ENCODE measurements around the gene KIAA0513.

Gene KIAA0513

DNA sequence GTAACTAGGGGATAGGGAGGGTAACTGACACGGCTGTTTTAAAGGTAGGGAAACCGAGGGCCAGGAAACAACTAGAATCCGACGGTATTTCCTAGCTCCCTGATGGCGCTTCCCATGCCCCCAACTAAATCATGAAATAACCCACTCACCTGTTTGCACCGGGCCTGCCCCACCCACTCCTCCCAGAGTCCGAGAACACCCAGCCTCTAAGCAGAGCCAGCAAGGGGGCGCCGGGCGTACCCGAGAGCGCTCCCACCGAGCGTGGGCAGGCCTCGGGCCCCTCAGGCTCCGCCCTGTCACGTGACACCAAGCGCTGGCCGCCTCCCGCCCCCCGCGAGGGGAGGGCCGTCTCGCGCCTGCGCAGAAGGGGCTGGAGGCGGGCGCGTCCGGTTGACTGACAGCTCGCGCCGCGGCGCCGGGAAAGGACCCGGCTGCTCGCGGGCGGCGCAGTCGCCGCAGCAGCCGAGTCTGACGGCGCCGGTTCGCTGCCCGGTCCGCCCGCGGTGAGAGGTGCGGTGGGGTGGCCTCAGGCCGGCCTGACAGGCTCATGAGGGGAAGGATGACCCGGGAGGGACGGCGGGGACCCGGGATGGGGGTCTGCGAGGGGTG lies at the start of gene KIAA0513:
Gene KIAA0513, plus strand, starts transcription at position 447 of the 609 bp plus-strand sequence. CDS start 39,277 bp downstream, outside the sequence.
- peak; percentile 98 for DNase-seq (ENCODE audit: low spot score)

GRCh38 chr16:84979516-84979915 lies 48.1 kb upstream of the KIAA0513 start:
- TF ChIP-seq, protein P1, sequence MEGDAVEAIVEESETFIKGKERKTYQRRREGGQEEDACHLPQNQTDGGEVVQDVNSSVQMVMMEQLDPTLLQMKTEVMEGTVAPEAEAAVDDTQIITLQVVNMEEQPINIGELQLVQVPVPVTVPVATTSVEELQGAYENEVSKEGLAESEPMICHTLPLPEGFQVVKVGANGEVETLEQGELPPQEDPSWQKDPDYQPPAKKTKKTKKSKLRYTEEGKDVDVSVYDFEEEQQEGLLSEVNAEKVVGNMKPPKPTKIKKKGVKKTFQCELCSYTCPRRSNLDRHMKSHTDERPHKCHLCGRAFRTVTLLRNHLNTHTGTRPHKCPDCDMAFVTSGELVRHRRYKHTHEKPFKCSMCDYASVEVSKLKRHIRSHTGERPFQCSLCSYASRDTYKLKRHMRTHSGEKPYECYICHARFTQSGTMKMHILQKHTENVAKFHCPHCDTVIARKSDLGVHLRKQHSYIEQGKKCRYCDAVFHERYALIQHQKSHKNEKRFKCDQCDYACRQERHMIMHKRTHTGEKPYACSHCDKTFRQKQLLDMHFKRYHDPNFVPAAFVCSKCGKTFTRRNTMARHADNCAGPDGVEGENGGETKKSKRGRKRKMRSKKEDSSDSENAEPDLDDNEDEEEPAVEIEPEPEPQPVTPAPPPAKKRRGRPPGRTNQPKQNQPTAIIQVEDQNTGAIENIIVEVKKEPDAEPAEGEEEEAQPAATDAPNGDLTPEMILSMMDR (conservative IDR thresholded peaks at IDR 0.05; ENCODE audit: low read depth), result no peak
- DNase-seq (ENCODE audit: low spot score), result peak; percentile 53
- CTCF ChIA-PET, result interaction anchor here (0.6 to 1.1 kb wide), 4 partner anchors 8 to 386 kb away, joined by 3 to 4 read pairs (median 4); no protein-coding TSS in a partner anchor
- POLR2A ChIA-PET (ENCODE audit: low non-redundant PET), result interaction anchor here (0.6 kb wide), 1 partner anchor 8 kb away, joined by 3 read pairs; no protein-coding TSS in a partner anchor
- H3K27ac ChIP-seq, result peak overlapping the region; percentile 43; the same call in 1 of the 2 replicates

More for the DNA sequence above, at the start of gene KIAA0513:
- POLR2A ChIA-PET (ENCODE audit: low non-redundant PET), result interaction anchor here (0.6 to 1.2 kb wide), 4 partner anchors 11 to 716 kb away, joined by 3 to 4 read pairs (median 3); no protein-coding TSS in a partner anchor
- peak within 1 kb of the TSS; percentile 76 for H3K27ac ChIP-seq
- CTCF ChIA-PET, result interaction anchor here (0.7 to 1.9 kb wide), 3 partner anchors 57 to 75 kb away, joined by 3 to 5 read pairs (median 3); no protein-coding TSS in a partner anchor
- TF ChIP-seq, protein P1 (conservative IDR thresholded peaks at IDR 0.05; ENCODE audit: low read depth), result no peak

- CTCF ChIA-PET, result interaction anchor here (0.7 to 1.2 kb wide), 3 partner anchors 9 to 238 kb away, joined by 3 to 6 read pairs (median 5); no protein-coding TSS in a partner anchor
- POLR2A ChIA-PET (ENCODE audit: low non-redundant PET), result no interaction called here
- no peak for DNase-seq (ENCODE audit: low spot score)
- TF ChIP-seq, protein P1 (conservative IDR thresholded peaks at IDR 0.05; ENCODE audit: low read depth), result no peak
- H3K27ac ChIP-seq, result peak overlapping the region; percentile 85
Measured at GRCh38 chr16:84982434-84982833, 45.2 kb upstream of the KIAA0513 start.

- POLR2A ChIA-PET (ENCODE audit: low non-redundant PET), result no interaction called here
- CTCF ChIA-PET, result interaction anchor here (0.7 to 1.0 kb wide), 2 partner anchors 40 to 100 kb away, joined by 3 to 4 read pairs; no protein-coding TSS in a partner anchor
- peak overlapping the region; percentile 85 for H3K27ac ChIP-seq
- TF ChIP-seq, protein P1 (conservative IDR thresholded peaks at IDR 0.05; ENCODE audit: low read depth), result no peak
- DNase-seq (ENCODE audit: low spot score), result peak; percentile 77
Measured at GRCh38 chr16:84985079-84986065, 42.2 kb upstream of the KIAA0513 start.

GRCh38 chr16:84986102-84986501 lies 41.5 kb upstream of the KIAA0513 start:
- ChIA-PET CTCF (interaction anchor here (0.7 kb wide), 1 partner anchor 39 kb away, joined by 3 read pairs; no protein-coding TSS in a partner anchor), POLR2A (ENCODE audit: low non-redundant PET) (no interaction called here)
- H3K27ac ChIP-seq, result peak overlapping the region; percentile 85
- DNase-seq (ENCODE audit: low spot score), result no peak
- TF ChIP-seq, protein P1 (conservative IDR thresholded peaks at IDR 0.05; ENCODE audit: low read depth), result no peak

- peak overlapping the region; percentile 85 for H3K27ac ChIP-seq
- ChIA-PET CTCF (no interaction called here), POLR2A (ENCODE audit: low non-redundant PET) (no interaction called here)
- DNase-seq (ENCODE audit: low spot score), result no peak
- TF ChIP-seq, protein P1 (conservative IDR thresholded peaks at IDR 0.05; ENCODE audit: low read depth), result no peak
Measured at GRCh38 chr16:84986879-84987278, 40.7 kb upstream of the KIAA0513 start.

Measured in RWPE1 (cell line).